Kidney (tissue), 14 donors: ENCODE measurements around the gene ALOX5. TPM values are rescaled to one million over a fixed set of nuclear protein-coding genes. Genes with fewer than 3 reads are reported as not detected.
"Not testable (repeated sequence)": the region's sequence is repeated elsewhere in the genome, so short reads cannot be mapped to it uniquely, and the experiment has no call there.

Source experiments
- DNase-seq, 5 donors: peaks; one replicate each; pipeline ENCODE4 v3.0.0-alpha.2; 2013 to 2020
- FAIRE-seq: peaks from 2 replicates; lab custom pipeline; 2012; peaks lifted over from hg19 to GRCh38; lab: Jason Lieb, UNC
- H3K27ac ChIP-seq, 2 donors: one replicate each; pipeline ENCODE4 v1.7.0; 2013; ENCODE audit warnings: low read depth in 2 of 2, low read length in 2 of 2, inconsistent platforms in 1 of 2
- H3K27me3 ChIP-seq: one replicate; pipeline ENCODE4 v1.7.1; 2013; ENCODE audit warnings: low read length, inconsistent platforms; ENCODE audit not compliant: control insufficient read depth, insufficient read depth
- H3K36me3 ChIP-seq, 3 donors: one replicate each; pipeline versions ENCODE4 v1.7.0 to v1.7.1; 2013; ENCODE audit warnings: low read length in 3 of 3, control low read depth in 1 of 3, inconsistent platforms in 1 of 3; ENCODE audit not compliant: insufficient read depth in 3 of 3, control insufficient read depth in 2 of 3
- H3K4me1 ChIP-seq, 3 donors: one replicate each; pipeline versions ENCODE4 v1.7.0 to v1.7.1; 2013; ENCODE audit warnings: low read length in 3 of 3, inconsistent platforms in 1 of 3, low read depth in 1 of 3; ENCODE audit not compliant: control insufficient read depth in 2 of 3, insufficient read depth in 2 of 3
- H3K4me3 ChIP-seq, 3 donors: one replicate each; pipeline versions ENCODE4 v1.7.0 to v1.8.1; 2013; ENCODE audit warnings: low read length in 3 of 3, control low read depth in 1 of 3, inconsistent platforms in 1 of 3
- H3K9ac ChIP-seq, 3 donors: one replicate each; pipeline versions ENCODE4 v1.7.0 to v1.7.1; 2013; ENCODE audit warnings: low read length in 3 of 3, control low read depth in 1 of 3, inconsistent platforms in 1 of 3
- H3K9me3 ChIP-seq, 3 donors: one replicate each; pipeline versions ENCODE4 v1.7.0 to v1.7.1; 2013; ENCODE audit warnings: low read length in 3 of 3, control low read depth in 1 of 3, inconsistent platforms in 1 of 3; ENCODE audit not compliant: control insufficient read depth in 2 of 3, insufficient read depth in 1 of 3
- intact Hi-C: fragments of 100-400 bp; cut with DNase I; formaldehyde crosslinking; loops from one replicate; pipeline ENCODE4 v1.11.1; 2022
- polyA plus RNA-seq: library from polyadenylated mRNA; stranded (reverse); fragments of 350-450 nt; fragmentation: Illumina TruSeq; extraction: RNeasy Lipid Tissue Mini Kit (QIAGEN cat#74804); gene quantifications from one replicate; pipeline ENCODE4 v1.2.3, GENCODE V29; 2014; ENCODE audit warnings: low read depth, low replicate concordance; ENCODE audit not compliant: insufficient read depth
- total RNA-seq: library from RNA; stranded (reverse); fragmentation: NEBNext Ultra II Directional; extraction: Animal tissue kit (Norgen Biotek cat#: 25700); gene quantifications from one replicate; pipeline ENCODE4 v1.2.1, GENCODE V29; 2021
- TF ChIP-seq, protein P1 (sequence below): IDR thresholded peaks from 3 replicates; pipeline ENCODE4 v1.5.1; 2012; ENCODE audit warnings: mild to moderate bottlenecking, moderate library complexity, borderline replicate concordance; ENCODE audit not compliant: insufficient read depth; ENCODE audit errors: extremely low read depth
- donor health status: control.
- donor health status: control.
- donor health status: control.
- donor health status: control.
- donor health status: control.
- donor health status: DM: yes; HTN: yes; CAD: no.
- donor health status: Normal renal cell carcinoma (clear cell type).

Gene ALOX5
- total and polyA plus RNA-seq, 2 donors from 2014 or later: 2.5 to 58.1 TPM

- Histone ChIP-seq H3K36me3 (no peaks in the 10 kb centered on the region), H3K27ac (no peak overlapping the region), H3K9me3 (no peaks in the 10 kb centered on the region), H3K9ac (no peak overlapping the region), H3K27me3 (no peaks in the 10 kb centered on the region), H3K4me1 (no peaks in the 10 kb centered on the region), H3K4me3 (no peak overlapping the region)
- DNase-seq (peak in 1 of 5 donors; percentile 32), FAIRE-seq (no peak)
- TF ChIP-seq, protein P1, sequence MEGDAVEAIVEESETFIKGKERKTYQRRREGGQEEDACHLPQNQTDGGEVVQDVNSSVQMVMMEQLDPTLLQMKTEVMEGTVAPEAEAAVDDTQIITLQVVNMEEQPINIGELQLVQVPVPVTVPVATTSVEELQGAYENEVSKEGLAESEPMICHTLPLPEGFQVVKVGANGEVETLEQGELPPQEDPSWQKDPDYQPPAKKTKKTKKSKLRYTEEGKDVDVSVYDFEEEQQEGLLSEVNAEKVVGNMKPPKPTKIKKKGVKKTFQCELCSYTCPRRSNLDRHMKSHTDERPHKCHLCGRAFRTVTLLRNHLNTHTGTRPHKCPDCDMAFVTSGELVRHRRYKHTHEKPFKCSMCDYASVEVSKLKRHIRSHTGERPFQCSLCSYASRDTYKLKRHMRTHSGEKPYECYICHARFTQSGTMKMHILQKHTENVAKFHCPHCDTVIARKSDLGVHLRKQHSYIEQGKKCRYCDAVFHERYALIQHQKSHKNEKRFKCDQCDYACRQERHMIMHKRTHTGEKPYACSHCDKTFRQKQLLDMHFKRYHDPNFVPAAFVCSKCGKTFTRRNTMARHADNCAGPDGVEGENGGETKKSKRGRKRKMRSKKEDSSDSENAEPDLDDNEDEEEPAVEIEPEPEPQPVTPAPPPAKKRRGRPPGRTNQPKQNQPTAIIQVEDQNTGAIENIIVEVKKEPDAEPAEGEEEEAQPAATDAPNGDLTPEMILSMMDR: no peak
- intact Hi-C loops: no loop called here
Measured at GRCh38 chr10:45410807-45411606, 37.0 kb downstream of the ALOX5 start.

DNA sequence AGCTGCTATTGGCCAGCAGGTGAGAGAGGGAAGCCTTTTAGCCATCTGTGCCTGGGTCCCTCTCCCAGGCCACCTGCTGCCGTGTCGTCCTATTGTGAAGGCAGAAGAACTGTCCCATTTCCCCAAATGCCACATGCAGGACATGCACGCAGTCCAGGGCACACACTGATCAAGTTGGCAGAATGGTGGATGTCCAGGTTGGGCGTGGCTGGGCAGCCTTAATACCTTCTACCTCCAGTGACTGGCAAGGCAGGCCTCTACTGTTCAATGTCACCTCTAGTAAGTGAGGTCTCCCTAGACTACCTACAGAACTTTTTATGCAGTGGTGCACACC is 37.6 kb downstream of the ALOX5 start:
- Histone ChIP-seq H3K4me3 (no peak overlapping the region), H3K9ac (no peak overlapping the region), H3K36me3 (no peaks in the 10 kb centered on the region), H3K27me3 (no peaks in the 10 kb centered on the region), H3K4me1 (no peaks in the 10 kb centered on the region), H3K9me3 (no peaks in the 10 kb centered on the region), H3K27ac (no peak overlapping the region)
- TF ChIP-seq, protein P1: no peak
- intact Hi-C loops: no loop called here
- no peak for FAIRE-seq
- DNase-seq: no peak

- H3K4me1 ChIP-seq, H3K27me3 ChIP-seq, H3K9ac ChIP-seq, H3K36me3 ChIP-seq, H3K9me3 ChIP-seq, DNase-seq, H3K4me3 ChIP-seq, intact Hi-C loops, H3K27ac ChIP-seq, FAIRE-seq: not testable (repeated sequence)
Measured at GRCh38 chr10:45415062-45415461, 41.0 kb downstream of the ALOX5 start.

GRCh38 chr10:45416603-45417002 is 42.6 kb downstream of the ALOX5 start:
- no peak overlapping the region for H3K9ac ChIP-seq
- no peak overlapping the region for H3K27ac ChIP-seq
- DNase-seq (no peak), FAIRE-seq (no peak)
- H3K4me3 ChIP-seq: no peak overlapping the region
- H3K4me1 ChIP-seq: peaks cover 0 to 8% (median 6%) of the 10 kb centered on the region in 3 donors
- no peaks in the 10 kb centered on the region for H3K36me3 ChIP-seq
- TF ChIP-seq, protein P1: no peak
- intact Hi-C loops: no loop called here
- H3K9me3 ChIP-seq: no peaks in the 10 kb centered on the region
- H3K27me3 ChIP-seq: no peaks in the 10 kb centered on the region
